ENCODE data around the gene METTL25B.

METTL25B gene

GRCh38 chr1:156697481-156697880 lies 30.8 kb upstream of the METTL25B start:
- Histone ChIP-seq H3K4me3 (no peak overlapping the region), H3K27ac (no peak overlapping the region)

DNA sequence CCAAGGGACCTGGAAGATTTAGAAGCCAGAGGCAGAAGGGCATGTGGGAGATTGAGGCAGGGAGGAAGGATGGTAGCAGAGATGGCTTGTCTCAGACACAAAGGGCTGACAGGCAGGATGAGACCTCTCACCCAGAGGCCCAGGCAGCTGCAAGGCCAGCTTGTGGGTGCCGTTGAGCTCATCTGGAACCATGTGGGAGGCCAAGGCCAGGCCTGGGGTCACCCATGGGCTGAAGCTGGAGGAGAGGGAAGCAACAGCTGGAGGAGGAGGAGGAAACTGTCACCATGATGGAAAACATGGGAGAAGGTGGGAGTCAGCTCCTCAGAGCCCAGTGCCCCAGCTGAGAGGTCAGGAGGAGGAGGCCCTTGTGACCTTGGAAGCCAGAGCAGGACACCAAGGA lies 29.3 kb upstream of the METTL25B start:
- no peak overlapping the region for H3K27ac ChIP-seq

DNA sequence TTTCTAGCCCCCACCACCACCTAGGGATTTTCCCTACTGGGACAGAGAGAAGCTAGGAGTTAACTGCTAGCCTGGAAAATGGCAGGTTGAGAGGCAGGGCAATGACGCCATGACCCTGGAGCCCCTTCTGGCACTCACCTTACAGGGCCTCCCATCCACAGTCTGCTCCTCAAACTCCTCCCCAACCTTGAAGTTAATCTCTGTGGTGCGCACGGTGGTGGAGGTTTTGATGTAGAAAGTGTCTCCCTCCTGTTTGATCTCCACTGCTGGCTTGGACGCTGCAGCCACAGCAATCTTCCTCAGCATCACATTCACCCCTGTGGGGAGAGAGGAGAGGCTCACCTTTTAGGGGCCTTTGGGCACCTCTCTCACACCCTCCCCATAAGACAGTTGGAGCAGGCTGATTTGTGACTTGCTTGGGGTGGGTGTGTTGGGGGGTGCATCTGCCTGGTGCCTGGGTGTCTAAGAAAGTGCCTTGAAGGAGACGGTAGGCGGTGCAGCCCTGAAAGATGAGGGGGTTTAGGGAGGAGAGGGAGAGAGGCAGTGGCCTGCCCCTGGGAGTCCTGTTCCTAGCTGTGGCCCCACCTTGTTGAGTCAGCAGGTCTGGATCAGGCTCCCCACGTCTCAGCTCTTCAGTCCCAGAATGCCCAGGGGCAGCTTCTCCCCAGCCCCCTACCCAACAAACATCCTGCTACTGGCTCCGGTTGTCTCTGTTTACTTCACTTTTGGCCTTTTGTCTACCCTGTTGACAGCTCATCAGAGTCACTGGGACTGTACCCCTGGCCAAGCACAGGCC lies 27.3 kb upstream of the METTL25B start:
- no peak overlapping the region for H3K4me3 ChIP-seq
- H3K27ac ChIP-seq = peak overlapping the region in 3 of 21 experiments; percentile 7 to 57 (median 18)

More for the DNA sequence above, 29.3 kb upstream of the METTL25B start:
- no peak overlapping the region for H3K4me3 ChIP-seq

GRCh38 chr1:156703336-156703735 lies 24.9 kb upstream of the METTL25B start:
- H3K27ac ChIP-seq = peak overlapping the region in 13 of 21 experiments; percentile 60 to 91 (median 83)
- H3K4me3 ChIP-seq = peak overlapping the region; percentile 29 to 50 (median 40)

GRCh38 chr1:156703741-156704140 lies 24.5 kb upstream of the METTL25B start:
- Histone ChIP-seq H3K4me3 (peak overlapping the region; percentile 29 to 50 (median 40)), H3K27ac (peak overlapping the region in 17 of 21 experiments; percentile 37 to 91 (median 80))

DNA sequence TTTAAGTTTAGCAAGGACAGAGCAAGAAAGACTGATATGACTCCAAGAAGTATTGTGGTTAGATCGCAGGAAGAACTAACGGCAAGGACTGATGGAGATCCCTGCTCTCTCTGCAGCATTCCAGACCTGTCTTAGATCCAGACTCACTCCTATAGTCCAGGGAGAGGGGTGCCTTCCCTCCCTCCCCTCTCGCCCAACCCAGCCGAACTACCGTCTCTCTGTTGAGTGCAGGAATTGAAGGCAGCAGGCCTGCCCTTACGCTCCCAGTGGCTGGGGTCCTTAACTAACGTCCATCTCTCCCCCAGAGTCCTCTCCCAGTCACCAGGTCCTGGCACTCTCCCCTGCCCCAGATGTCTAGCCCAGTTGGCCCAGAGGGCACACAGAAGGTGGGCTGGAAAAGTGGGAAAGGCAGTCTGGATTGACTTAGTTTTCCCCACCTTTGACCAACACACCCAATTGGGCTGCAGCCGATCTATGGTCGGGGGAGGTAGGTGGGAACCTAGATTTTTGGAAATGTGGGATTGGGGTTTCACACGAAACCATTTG lies 24.0 kb upstream of the METTL25B start:
- Histone ChIP-seq H3K27ac (peak overlapping the region in 18 of 21 experiments; percentile 45 to 91 (median 80)), H3K4me3 (peak overlapping the region; percentile 29 to 50 (median 40))

GRCh38 chr1:156704930-156705320 lies 23.3 kb upstream of the METTL25B start:
- peak overlapping the region; percentile 29 to 50 (median 40) for H3K4me3 ChIP-seq
- peak overlapping the region in 20 of 21 experiments; percentile 45 to 91 (median 80) for H3K27ac ChIP-seq

- H3K27ac ChIP-seq = peak within 1 kb of the TSS; percentile 45 to 91 (median 80)
- peak within 1 kb of the TSS; percentile 29 to 50 (median 40) for H3K4me3 ChIP-seq
These were observed 22.9 kb upstream of the METTL25B start, which contains the start of gene CRABP2 for GRCh38 chr1:156705321-156705917. CRABP2 (minus strand) TSS chr1:156705583; CDS start chr1:156705446, 137 bp downstream.

DNA sequence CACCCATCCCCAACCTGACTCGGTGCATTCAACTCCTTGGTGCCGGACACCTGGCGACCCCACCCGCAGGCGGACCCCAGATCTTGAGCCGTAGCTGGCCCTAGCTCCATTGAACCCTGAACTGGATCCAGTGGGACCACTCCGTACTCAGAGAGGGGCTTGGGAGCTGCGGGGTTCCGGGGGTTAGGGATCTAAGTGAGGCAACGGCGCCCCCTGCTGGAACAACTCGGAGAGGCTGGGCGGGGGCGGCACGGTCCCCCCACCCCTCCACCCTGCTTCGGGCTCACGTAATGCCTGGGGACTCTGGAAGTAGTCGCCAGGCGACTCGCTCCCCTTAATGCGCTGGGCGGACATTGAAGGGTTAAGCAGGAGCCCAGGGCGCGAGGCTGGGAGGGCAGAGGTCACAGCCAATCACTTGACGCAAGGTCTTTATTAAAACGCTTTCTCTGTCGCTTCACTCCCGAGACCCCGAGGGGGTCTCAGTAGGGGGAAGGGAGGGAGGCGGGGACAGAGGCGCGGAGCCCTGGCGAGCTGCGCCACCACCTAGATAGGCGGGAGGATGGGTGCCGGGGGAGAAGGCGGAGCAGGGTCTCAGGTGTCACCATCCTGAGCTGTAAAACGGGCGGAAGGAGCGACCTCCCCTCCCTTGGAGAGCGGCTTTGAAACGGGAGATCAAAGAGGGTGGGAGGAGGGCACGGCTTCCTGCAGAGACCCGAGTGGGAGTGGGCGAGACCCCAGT lies 22.2 kb upstream of the METTL25B start:
- Histone ChIP-seq H3K27ac (peak overlapping the region; percentile 45 to 91 (median 80)), H3K4me3 (peak overlapping the region; percentile 29 to 50 (median 40))

DNA sequence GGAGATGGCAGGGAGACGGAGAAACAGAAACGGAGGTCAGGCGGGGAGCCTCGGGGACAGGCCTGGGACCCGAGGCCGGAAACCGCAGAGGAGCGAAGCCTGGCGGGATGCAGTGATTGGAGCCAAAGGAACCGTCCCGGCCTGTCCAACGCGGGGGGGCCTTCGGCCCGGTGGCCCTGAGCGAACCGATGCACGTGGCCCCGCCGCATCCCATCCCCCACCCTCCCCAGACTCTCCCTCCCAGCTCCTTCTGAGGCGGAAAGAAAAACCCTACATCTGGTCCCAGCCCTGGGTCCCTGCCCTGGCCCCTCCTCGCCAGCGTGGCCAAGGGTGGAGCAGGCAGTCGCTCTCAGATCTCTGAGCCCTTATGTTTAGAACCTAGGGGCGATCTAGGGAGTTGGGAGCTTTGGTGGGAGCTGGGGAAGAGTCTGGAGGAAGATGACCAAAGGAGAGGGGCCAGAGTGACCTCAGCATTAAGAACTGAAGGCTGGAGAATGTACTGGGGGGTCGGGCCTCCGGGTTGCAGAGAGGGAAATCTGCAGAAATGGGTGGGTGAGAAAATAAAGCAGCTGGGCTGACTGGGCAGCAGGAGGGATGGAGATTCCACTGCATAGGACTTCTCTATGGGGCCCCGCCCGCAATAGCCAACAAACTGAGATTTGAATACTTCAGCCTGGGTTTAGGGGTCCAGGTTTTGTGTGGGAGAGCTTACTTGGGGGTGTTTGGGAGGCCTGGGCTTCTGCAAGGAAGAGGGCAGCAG lies 21.4 kb upstream of the METTL25B start:
- Histone ChIP-seq H3K4me3 (peak overlapping the region; percentile 29 to 50 (median 40)), H3K27ac (peak overlapping the region in 20 of 21 experiments; percentile 45 to 91 (median 80))

GRCh38 chr1:156707417-156708217 lies 20.7 kb upstream of the METTL25B start:
- Histone ChIP-seq H3K27ac (peak overlapping the region in 20 of 21 experiments; percentile 45 to 91 (median 80)), H3K4me3 (no peak overlapping the region)

- H3K27ac ChIP-seq = peak overlapping the region in 20 of 21 experiments; percentile 37 to 91 (median 79)
- H3K4me3 ChIP-seq = no peak overlapping the region
These were observed 20.0 kb upstream of the METTL25B start for GRCh38 chr1:156708218-156708661.

DNA sequence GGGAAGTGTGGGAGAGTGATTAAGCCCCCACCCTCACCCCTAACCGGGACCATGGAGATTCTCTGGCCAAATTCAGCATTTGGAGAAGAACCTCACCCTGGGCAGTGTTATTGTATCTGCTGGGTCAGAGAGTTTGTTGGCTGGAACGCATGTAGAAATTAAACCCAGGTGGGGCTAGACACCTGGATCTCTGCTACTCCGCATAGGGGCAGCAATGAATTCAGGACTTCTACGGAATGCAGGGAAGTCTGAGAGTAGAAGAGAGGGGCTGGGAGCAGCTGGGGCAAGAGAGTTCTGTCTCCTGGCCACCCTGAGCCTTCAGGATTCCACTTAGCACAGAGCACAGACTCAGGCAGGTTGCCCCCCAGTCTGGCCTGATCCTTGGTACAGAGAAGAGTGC lies 19.2 kb upstream of the METTL25B start:
- Histone ChIP-seq H3K4me3 (no peak overlapping the region), H3K27ac (peak overlapping the region in 19 of 21 experiments; percentile 35 to 91 (median 72))

DNA sequence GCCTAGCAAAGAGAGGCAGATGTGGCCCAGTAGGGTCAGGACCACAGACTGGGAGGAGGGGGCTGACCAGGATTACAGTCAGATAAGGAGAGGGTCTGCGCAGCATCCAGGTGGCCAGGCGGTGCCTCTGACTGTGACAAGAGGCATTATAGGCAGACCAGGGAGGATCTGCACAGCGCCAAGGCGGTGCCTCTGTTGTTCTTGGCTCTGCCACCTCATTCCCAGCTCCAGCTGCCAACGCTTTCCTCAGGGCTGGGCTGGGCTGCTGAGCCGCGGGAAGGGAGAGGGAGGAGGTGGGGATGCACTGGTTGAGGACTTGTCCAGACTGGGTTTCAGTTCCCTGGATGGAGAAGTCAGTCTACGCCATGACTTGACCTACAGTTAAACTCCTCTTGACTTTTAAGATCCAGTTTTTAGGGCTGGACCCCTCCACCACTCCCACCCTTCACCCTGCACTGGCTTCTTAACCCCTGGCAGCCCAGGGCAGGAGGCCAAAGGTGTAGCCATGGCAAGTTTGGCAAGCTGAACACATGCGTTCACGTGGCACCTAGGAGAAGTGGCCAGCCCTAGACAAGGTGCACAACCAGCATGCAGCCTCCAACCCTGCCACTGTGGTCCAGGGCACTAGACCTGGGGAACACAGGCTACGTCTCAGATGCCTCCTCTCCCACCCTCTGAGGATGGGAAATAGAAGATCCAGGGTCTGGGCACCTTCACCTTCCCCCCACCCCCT lies 18.3 kb upstream of the METTL25B start:
- Histone ChIP-seq H3K27ac (peak overlapping the region in 20 of 21 experiments; percentile 18 to 91 (median 70)), H3K4me3 (no peak overlapping the region)

GRCh38 chr1:156711011-156711817 lies 17.1 kb upstream of the METTL25B start:
- Histone ChIP-seq H3K4me3 (no peak overlapping the region), H3K27ac (peak overlapping the region in 18 of 21 experiments; percentile 5 to 91 (median 58))

DNA sequence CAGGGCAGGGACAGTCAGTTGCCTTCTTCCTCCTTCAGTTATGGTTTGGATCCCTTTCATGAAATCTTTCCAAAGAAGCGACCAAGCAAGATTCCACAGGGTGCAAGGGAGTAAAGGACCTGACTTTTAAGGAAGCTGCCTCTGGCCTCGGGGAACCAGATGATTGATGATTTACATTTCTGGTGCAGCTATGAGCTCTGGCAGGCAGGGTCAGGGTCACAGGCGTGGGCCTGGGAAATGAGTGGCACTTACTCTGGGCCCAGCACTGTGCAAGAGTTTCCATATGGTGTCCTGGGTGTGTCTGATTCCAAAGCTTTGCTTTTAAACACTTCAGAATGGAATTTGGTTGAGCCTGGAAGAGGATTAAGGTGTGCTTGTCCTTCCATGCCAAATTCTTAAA lies 15.6 kb upstream of the METTL25B start:
- peak overlapping the region in 14 of 21 experiments; percentile 8 to 90 (median 46) for H3K27ac ChIP-seq
- no peak overlapping the region for H3K4me3 ChIP-seq

Data from skin epidermis (tissue), 12 donors.